GM19467 (cell line): Measurements from ENCODE around the gene BNC1.
"Not testable (repeated sequence)": the region's sequence is repeated elsewhere in the genome, so short reads cannot be mapped to it uniquely, and the experiment has no call there.

Experiments
- ATAC-seq: cut with Tn5 transposase; IDR thresholded peaks from one replicate; pipeline ENCODE4 v1.9.1; 2021; ENCODE audit warnings: mild to moderate bottlenecking, moderate library complexity; ENCODE audit not compliant: unreplicated experiment

The BNC1 gene

GRCh38 chr15:83250781-83251180 is 33.7 kb downstream of the BNC1 start:
- no peak for ATAC-seq

- ATAC-seq: no peak
Measured at GRCh38 chr15:83249030-83249343, 35.5 kb downstream of the BNC1 start.

- ATAC-seq: no peak
Measured at GRCh38 chr15:83248151-83249029, 36.1 kb downstream of the BNC1 start.

GRCh38 chr15:83243634-83244033 is 40.8 kb downstream of the BNC1 start:
- no peak for ATAC-seq

- ATAC-seq: no peak
Measured at GRCh38 chr15:83230242-83230641, 54.2 kb downstream of the BNC1 start.

GRCh38 chr15:83225449-83225848 is 59.0 kb downstream of the BNC1 start:
- no peak for ATAC-seq

GRCh38 chr15:83221781-83222180 is 62.7 kb downstream of the BNC1 start:
- ATAC-seq: not testable (repeated sequence)

- ATAC-seq: no peak
Measured at GRCh38 chr15:83219026-83219425, 65.4 kb downstream of the BNC1 start.

GRCh38 chr15:83215306-83215705 is 69.2 kb downstream of the BNC1 start:
- ATAC-seq: no peak

- ATAC-seq: no peak
Measured at GRCh38 chr15:83210619-83211018, 73.8 kb downstream of the BNC1 start.

- no peak for ATAC-seq
Measured at GRCh38 chr15:83209333-83209732, 75.1 kb downstream of the BNC1 start.

GRCh38 chr15:83208367-83208661 is 76.2 kb downstream of the BNC1 start:
- ATAC-seq: no peak

GRCh38 chr15:83207660-83208366 is 76.7 kb downstream of the BNC1 start, which contains the start of gene HDGFL3:
TSS of gene HDGFL3 (minus strand) at chr15:83207823. CDS start at chr15:83207414, 409 bp downstream.
- ATAC-seq: no peak

- ATAC-seq: no peak
Measured at GRCh38 chr15:83207009-83207659, 77.3 kb downstream of the BNC1 start.

GRCh38 chr15:83206526-83207008 is 77.9 kb downstream of the BNC1 start:
- no peak for ATAC-seq
